MG63 (cell line): ENCODE data around the gene FABP7. TPM values are rescaled to one million over a fixed set of nuclear protein-coding genes. Genes with fewer than 3 reads are reported as not detected.

ENCODE experiments used
- DNase-seq: peaks from one replicate; pipeline ENCODE4 v3.0.0-alpha.2; 2020
- H3K27me3 ChIP-seq: fragments of 250-450 bp; sonication (Bioruptor Pico); 2 replicates; pipeline ENCODE4 v1.5.1; 2020; ENCODE audit warnings: mild to moderate bottlenecking, moderate library complexity
- H3K36me3 ChIP-seq: fragments of 250-450 bp; sonication (Bioruptor Pico); 2 replicates; pipeline ENCODE4 v1.5.1; 2020; ENCODE audit warnings: mild to moderate bottlenecking, moderate library complexity
- H3K4me3 ChIP-seq: fragments of 250-450 bp; sonication (Bioruptor Pico); 2 replicates; pipeline ENCODE4 v1.5.1; 2020; ENCODE audit warnings: mild to moderate bottlenecking, moderate library complexity
- H3K9me3 ChIP-seq: fragments of 250-450 bp; sonication (Bioruptor Pico); 2 replicates; pipeline ENCODE4 v1.5.1; 2020; ENCODE audit warnings: mild to moderate bottlenecking, moderate library complexity
- total RNA-seq: library from RNA; depleted of rRNA; stranded (reverse); fragments of >200 nt; shearing (Covaris generic); gene quantifications from 2 replicates; pipeline ENCODE4 v1.2.3, GENCODE V29; 2014; ENCODE audit warnings: low replicate concordance

FABP7 gene
- total RNA-seq, 1 experiment from 2014 or later, result not detected

DNA sequence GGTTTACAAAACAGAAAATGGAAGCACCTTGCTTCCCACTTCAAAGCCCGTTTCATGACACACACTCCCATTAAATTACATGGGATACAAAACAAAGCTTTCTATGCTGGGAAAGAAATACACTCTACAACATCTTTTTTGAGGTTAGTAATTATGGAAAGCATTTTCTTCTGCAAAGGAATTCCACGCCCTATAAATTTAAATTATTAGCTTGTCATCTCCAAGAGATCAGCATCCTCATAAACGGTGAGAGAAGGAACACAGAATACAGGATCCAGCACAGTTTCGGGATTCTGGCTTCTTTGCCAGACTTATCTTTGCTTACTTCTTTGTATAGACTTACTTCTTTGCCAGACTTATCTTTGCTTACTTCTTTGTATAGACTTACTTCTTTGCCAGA lies 8.2 kb downstream of the FABP7 start:
- no peak overlapping the region for H3K4me3 ChIP-seq
- no peaks in the 10 kb centered on the region for H3K36me3 ChIP-seq
- peaks cover 8% of the 10 kb centered on the region for H3K27me3 ChIP-seq
- no peaks in the 10 kb centered on the region for H3K9me3 ChIP-seq
- no peak for DNase-seq

- H3K4me3 ChIP-seq, result no peak overlapping the region
Observed at GRCh38 chr6:122788208-122788607, 8.7 kb downstream of the FABP7 start.

DNA sequence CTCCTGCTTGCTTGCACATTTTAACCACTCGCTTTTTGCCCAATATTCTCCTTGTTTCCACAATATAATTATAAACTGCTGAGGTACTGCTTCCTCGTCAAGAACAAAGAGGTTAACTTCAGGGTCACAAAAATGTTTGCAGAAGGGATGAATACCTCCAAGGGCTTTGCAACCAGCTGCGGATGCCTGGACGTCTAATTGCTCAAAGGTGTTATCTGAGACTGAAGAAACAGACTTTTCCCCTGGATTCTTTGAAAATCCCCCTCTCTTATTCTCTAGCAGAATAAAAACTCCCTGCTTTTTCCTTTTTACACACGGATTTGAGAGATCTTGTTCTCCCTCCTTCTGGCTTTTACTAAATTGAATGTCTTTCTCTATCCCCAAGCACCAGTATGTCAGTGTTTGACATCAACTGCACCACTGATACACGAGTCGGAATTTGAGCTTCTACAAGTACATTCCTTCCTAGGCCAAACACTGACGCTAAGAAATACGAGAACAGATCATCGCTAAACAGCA lies 9.2 kb downstream of the FABP7 start:
- Histone ChIP-seq H3K9me3 (no peaks in the 10 kb centered on the region), H3K4me3 (peak overlapping the region; percentile 76)
- DNase-seq, result no peak

More at GRCh38 chr6:122788208-122788607, 8.7 kb downstream of the FABP7 start:
- DNase-seq, result no peak
- Histone ChIP-seq H3K36me3 (no peaks in the 10 kb centered on the region), H3K9me3 (no peaks in the 10 kb centered on the region), H3K27me3 (peaks cover 5% of the 10 kb centered on the region; the same call in 1 of the 2 replicates)

DNA sequence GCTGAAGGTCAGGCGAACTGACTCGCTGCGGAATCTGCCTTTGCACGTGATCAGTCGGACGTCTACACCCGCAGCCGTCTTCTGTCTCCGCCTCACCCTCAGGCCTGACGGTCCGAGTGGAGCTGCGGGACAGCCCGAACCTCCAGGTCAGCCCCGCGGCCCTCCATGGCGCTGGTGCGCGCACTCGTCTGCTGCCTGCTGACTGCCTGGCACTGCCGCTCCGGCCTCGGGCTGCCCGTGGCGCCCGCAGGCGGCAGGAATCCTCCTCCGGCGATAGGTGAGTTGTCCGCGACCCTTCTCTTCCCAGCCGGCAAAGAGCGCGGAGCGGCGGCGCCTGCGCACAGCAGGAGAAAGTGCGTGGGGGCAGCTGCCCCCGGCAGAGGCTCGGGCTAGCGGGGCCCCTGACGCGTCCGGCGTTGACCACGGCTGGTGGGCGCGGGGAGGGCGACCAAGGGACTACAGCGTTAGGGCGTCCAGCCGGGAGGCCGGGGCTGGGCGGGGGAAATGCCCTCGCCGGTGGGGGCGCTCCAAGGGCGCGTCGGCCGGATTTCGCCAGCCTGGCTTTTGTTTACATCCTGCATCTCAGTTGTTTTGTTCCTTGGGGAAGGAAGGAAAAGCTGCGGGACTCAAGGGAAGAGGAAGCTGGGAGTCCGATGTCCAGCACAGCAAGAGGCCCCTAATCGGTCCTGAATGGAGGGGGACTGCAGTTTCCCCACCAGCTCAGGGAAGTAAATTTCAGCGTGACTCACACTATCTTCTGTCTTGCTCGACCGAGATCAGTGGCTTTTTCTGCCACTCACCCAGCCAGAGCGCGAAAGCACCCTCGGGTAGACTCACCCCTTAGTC lies 9.9 kb downstream of the FABP7 start, which contains the start of gene SMPDL3A:
SMPDL3A (plus strand) TSS at position 77 of the 846 bp plus-strand sequence; CDS start at position 166, 89 bp downstream.
- peak within 1 kb of the TSS; percentile 76 for H3K4me3 ChIP-seq
- 0 out of 2 replicates have a peak, but pooled peaks cover 2% of the 10 kb centered on the region for H3K27me3 ChIP-seq
- DNase-seq, result peak; percentile 76
- H3K36me3 ChIP-seq, result no peaks in the 10 kb centered on the region
- H3K9me3 ChIP-seq, result no peaks in the 10 kb centered on the region

More for the DNA sequence above, 9.2 kb downstream of the FABP7 start:
- Histone ChIP-seq H3K36me3 (no peaks in the 10 kb centered on the region), H3K27me3 (0 out of 2 replicates have a peak, but pooled peaks cover 2% of the 10 kb centered on the region)

GRCh38 chr6:122790028-122790422 lies 10.5 kb downstream of the FABP7 start:
- H3K36me3 ChIP-seq, result no peaks in the 10 kb centered on the region
- H3K9me3 ChIP-seq, result no peaks in the 10 kb centered on the region
- H3K27me3 ChIP-seq, result 0 out of 2 replicates have a peak, but pooled peaks cover 2% of the 10 kb centered on the region
- peak overlapping the region; percentile 76 for H3K4me3 ChIP-seq
- DNase-seq, result no peak

DNA sequence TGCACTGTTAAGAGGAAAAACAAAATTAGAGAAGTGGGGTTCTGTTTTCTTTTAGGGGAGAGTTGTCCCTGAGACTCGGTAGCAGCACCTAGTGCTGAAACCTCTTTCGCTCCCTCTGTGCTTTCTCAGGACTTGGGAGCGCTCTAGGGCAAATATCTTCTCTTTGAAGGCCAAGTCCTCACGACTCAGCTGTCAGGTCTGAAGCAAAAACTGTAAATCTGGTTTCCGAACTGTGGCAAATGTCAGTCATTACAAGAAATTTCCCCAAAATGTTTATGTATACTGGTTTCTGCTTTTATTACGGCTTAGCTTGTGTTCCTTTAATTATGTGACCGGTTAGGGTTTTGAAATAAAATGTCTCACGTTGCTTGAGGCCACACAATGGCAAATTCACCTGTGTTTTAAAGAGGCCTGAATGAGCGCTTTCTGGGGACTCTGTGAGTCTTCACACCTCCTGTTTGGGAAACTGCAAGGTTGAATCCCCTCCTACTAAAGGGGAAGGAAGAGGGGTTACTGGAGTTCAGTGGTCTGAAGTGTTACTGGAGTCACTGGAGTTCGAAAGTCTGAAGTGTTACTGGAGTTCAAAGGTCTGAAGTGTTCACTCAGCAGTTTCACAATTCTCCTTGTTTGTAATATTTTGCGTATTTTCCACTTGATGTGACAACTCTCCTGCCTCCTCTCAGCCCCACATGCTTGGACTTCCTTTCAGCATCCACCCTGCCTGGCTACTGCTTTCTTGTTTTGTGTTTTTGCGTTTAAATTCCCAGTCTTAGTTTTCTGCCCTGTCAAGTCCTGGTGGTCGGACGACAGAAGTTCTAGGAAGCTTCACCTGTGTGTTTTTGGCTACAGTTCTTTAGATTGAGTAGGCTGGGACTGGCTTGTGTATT lies 11.2 kb downstream of the FABP7 start:
- no peaks in the 10 kb centered on the region for H3K36me3 ChIP-seq
- H3K9me3 ChIP-seq, result no peaks in the 10 kb centered on the region
- H3K4me3 ChIP-seq, result peak overlapping the region; percentile 76
- H3K27me3 ChIP-seq, result no peaks in the 10 kb centered on the region
- no peak for DNase-seq

GRCh38 chr6:122791310-122791679 lies 11.8 kb downstream of the FABP7 start:
- no peak for DNase-seq
- no peaks in the 10 kb centered on the region for H3K27me3 ChIP-seq
- no peaks in the 10 kb centered on the region for H3K36me3 ChIP-seq
- no peak overlapping the region for H3K4me3 ChIP-seq
- no peaks in the 10 kb centered on the region for H3K9me3 ChIP-seq

DNA sequence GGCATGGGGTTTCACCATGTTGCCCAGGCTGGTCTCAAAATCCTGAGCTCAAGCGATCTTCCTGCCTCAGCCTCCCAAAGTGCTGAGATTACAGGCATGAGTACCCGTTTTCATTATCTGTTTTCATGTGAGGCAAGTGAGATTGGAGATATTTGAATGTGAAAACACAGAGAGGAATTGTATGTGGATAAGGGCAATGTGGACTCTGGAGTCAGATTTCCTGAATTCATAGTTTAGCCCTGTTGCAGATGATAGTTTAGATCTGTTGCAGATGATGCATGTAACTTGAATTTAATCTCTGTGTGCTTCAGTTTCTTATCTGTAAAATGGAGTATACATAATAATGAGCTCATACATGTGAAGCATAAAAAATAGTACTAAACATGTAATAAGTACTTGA lies 13.2 kb downstream of the FABP7 start:
- no peaks in the 10 kb centered on the region for H3K36me3 ChIP-seq
- no peaks in the 10 kb centered on the region for H3K9me3 ChIP-seq
- no peak for DNase-seq
- H3K4me3 ChIP-seq, result no peak overlapping the region
- no peaks in the 10 kb centered on the region for H3K27me3 ChIP-seq

DNA sequence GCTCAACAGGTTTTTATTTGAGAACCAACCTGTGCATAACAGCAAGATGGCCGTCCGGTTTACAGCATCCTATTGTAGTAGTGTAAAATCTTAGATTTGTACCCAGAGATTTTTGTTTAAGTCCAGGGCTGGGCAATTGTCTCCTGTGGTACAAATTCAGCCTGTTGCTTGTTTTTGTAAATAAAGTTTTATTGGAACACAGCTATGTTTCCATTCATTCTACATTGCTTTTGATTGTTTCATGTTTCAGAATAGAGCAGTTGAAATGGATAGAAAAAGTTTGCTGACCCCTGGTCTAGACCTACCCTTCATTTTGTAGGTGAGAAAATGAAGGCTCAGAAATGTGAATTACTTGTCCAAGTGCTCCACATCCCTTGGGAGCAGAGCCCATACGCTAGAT lies 18.0 kb downstream of the FABP7 start:
- DNase-seq, result no peak
- Histone ChIP-seq H3K4me3 (no peak overlapping the region), H3K9me3 (no peaks in the 10 kb centered on the region), H3K36me3 (no peaks in the 10 kb centered on the region), H3K27me3 (no peaks in the 10 kb centered on the region)

DNA sequence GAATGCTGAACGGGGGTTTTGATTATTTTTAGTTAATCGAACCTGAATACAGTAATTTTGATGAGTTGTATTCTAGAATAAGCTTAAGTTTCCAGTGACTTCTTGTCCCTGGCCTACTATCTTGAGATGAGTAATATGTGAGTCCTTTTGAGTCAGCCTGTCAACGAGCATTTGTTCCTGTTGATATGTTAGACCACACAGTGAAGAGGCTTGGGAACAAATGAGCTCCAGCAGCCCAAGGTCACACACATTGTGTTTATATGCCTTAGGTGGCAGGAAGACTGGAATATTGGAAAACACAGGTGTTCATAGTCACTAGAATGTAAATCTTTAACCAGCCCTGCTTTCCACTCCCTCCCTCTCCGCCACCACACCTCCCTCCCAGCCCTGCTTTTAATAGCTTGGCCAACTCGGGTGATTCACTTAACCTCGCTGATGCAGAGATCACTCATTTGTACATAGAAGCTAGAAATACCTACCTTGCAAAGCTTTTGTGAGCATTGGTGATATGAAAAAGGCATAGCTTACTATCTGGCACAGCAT lies 18.7 kb downstream of the FABP7 start:
- H3K27me3 ChIP-seq, result no peaks in the 10 kb centered on the region
- H3K9me3 ChIP-seq, result no peaks in the 10 kb centered on the region
- no peak overlapping the region for H3K4me3 ChIP-seq
- DNase-seq, result peak; percentile 68
- H3K36me3 ChIP-seq, result no peaks in the 10 kb centered on the region

DNA sequence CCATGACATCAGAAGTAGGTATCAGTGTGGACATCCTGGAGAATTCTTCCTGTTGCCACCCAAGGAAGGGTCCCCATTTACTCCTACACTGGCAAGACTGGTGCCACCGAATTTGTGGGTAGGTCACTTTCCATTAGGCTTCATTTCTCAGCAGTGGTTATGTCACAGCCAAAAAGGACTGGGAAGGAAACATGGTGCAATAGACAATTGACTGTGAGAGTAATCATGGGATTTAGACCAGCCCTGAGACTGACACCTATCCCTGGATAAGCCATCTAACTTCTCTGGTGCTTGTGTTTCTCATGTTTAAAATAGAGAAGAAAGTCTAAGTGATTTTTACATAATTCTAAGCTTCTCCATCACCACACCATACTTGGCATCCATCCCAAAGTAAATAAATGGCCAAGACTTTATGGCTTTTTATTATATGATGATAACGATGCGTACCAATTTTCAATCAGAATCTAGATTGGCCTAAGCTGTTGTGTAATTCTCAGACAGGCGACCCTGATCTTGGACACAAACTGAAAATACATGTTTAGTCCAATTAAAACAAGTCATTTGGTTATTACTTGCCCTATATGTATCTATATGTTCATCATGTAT lies 19.7 kb downstream of the FABP7 start:
- DNase-seq, result no peak
- Histone ChIP-seq H3K4me3 (no peak overlapping the region), H3K36me3 (no peaks in the 10 kb centered on the region), H3K27me3 (no peaks in the 10 kb centered on the region), H3K9me3 (no peaks in the 10 kb centered on the region)

DNA sequence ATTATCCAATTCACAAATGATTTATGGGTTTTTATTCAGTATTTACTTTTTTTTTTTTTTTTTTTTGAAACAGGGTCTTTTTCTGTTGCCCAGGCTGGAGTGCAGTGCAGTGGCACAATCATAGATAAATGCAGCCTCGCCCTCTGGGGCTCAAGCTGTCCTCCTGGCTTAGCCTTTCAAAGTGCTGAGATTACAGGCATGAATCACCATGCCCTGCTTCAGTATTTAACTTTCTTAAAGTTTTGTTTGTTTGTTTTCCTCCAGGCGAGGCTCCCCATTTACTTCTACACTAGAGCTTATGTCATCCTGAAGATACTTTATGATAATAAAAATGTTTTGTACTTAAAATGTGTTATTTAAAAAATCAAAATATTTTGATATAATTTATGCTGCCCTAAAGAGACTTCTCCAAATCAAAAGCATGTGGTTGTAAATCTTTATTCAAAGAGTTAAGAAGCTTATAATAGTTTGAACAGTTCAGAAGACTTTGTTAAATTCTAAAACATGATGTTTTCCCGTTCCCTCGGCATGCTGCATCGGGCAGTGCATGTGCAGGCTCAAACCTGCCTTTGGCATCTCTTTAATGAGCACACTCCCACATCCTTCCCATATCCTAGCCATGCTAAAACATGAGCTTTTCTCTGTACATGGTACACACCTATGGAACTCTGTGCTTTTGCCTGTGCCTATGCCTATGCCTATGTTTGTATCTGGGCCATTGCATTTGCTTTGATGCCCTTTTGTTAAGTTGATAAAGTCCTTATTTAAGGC lies 20.6 kb downstream of the FABP7 start:
- Histone ChIP-seq H3K4me3 (no peak overlapping the region), H3K27me3 (no peaks in the 10 kb centered on the region), H3K36me3 (no peaks in the 10 kb centered on the region), H3K9me3 (no peaks in the 10 kb centered on the region)
- DNase-seq, result peak; percentile 62

- peak; percentile 4 for DNase-seq
- no peaks in the 10 kb centered on the region for H3K36me3 ChIP-seq
- no peaks in the 10 kb centered on the region for H3K9me3 ChIP-seq
- no peak overlapping the region for H3K4me3 ChIP-seq
- H3K27me3 ChIP-seq, result no peaks in the 10 kb centered on the region
Observed at GRCh38 chr6:122800906-122801305, 21.4 kb downstream of the FABP7 start.

- H3K27me3 ChIP-seq, result no peaks in the 10 kb centered on the region
- no peaks in the 10 kb centered on the region for H3K9me3 ChIP-seq
Observed at GRCh38 chr6:122801397-122801796, 21.9 kb downstream of the FABP7 start.

DNA sequence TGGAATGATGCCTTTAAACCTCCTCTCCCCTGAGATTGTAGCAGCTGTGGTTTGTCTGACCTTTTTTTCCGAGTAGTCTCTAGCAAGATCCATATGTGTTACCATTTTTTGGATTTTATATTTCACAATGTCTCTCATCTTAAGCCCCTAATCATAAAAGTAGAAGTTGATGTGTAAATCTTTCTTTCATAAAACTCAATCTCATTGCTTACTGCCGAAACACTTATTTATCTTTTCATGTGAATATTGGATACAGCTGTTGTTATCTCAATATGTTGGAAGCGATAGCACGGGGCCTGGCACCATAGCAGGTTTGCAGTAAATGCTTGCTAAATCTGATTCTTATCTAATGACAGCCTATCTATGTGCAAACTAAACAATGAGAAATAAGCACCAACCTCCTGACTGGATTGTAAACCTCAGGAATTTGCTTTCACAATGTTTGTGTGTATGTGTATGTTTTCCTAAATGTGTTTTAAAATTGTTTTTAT lies 23.7 kb downstream of the FABP7 start:
- no peaks in the 10 kb centered on the region for H3K36me3 ChIP-seq
- DNase-seq, result no peak
- H3K4me3 ChIP-seq, result no peak overlapping the region
- no peaks in the 10 kb centered on the region for H3K9me3 ChIP-seq
- H3K27me3 ChIP-seq, result no peaks in the 10 kb centered on the region

More at GRCh38 chr6:122801397-122801796, 21.9 kb downstream of the FABP7 start:
- Histone ChIP-seq H3K4me3 (no peak overlapping the region), H3K36me3 (no peaks in the 10 kb centered on the region)
- no peak for DNase-seq
